Upper lobe of left lung (tissue), 4 donors: ENCODE results near the gene PCOLCE2.

Source experiments
- CTCF ChIP-seq, 6 experiments: fragments of 450-650 bp in 4 of 6; fragments of 200-600 bp in 2 of 6; sonication (generic) in 2 of 6; IDR thresholded peaks; one replicate each; pipeline ENCODE4 v1.5.1; 2016 to 2019; ENCODE audit warnings: antibody characterized with exemption in 6 of 6
- EP300 ChIP-seq, 4 donors: sonication (generic); formaldehyde crosslinking; IDR thresholded peaks; one replicate each; pipeline ENCODE4 v1.5.1; 2017; ENCODE audit warnings: antibody characterized with exemption in 4 of 4, control low read depth in 2 of 4
- POLR2A ChIP-seq, 4 donors: fragments of 450-650 bp; IDR thresholded peaks; one replicate each; pipeline ENCODE4 v1.5.1; 2016 to 2017; ENCODE audit warnings: antibody characterized with exemption in 4 of 4, mild to moderate bottlenecking in 2 of 4
- POLR2AphosphoS5 ChIP-seq, 2 donors: sonication (generic); formaldehyde crosslinking; IDR thresholded peaks; one replicate each; pipeline ENCODE4 v1.5.1; 2017; ENCODE audit warnings: antibody characterized with exemption in 2 of 2

DNA sequence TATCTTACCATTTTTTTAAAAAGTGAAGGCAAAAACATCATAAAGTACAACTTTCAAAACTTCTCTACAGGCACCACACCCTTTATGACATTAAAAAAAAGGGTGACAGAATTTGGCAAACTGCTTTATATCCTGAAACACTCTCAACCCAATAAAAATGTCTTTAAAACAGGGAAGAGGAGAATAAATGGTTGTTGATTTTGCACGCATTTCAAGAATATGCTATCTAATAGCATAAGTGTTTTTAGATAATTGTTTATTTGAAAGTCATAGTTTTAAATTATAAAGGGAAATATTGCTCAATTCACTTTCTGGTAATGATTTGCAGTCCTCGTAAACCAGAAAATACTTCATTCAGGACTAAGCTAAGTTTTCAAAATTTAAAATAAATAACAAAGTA lies 1.7 kb upstream of the PCOLCE2 start:
- TF ChIP-seq CTCF (IDR thresholded peaks at IDR 0.05) (no peak), EP300 (IDR thresholded peaks at IDR 0.05) (no peak), POLR2AphosphoS5 (IDR thresholded peaks at IDR 0.05) (no peak), POLR2A (IDR thresholded peaks at IDR 0.05) (no peak)
